Colonic mucosa (tissue), 4 donors: Measurements from ENCODE around the gene BCAM. TPM values are rescaled to one million over a fixed set of nuclear protein-coding genes. Genes with fewer than 3 reads are reported as not detected.
A peak's percentile ranks its signal among the peaks of the same experiment; 100 is the strongest.
"Not testable (repeated sequence)": the region's sequence is repeated elsewhere in the genome, so short reads cannot be mapped to it uniquely, and the experiment has no call there.

Experiments
- DNase-seq: peaks from one replicate; pipeline ENCODE4 v3.0.0-alpha.2; 2020
- H3K27ac ChIP-seq: fragments of 200-600 bp; one replicate; pipeline ENCODE4 v1.8.0; 2021
- H3K27me3 ChIP-seq: fragments of 200-600 bp; one replicate; pipeline ENCODE4 v1.8.0; 2021
- H3K36me3 ChIP-seq: fragments of 200-600 bp; one replicate; pipeline ENCODE4 v1.8.0; 2021
- H3K4me1 ChIP-seq: fragments of 200-600 bp; one replicate; pipeline ENCODE4 v1.8.0; 2021; ENCODE audit warnings: mild to moderate bottlenecking
- H3K4me3 ChIP-seq: fragments of 200-600 bp; one replicate; pipeline ENCODE4 v1.8.0; 2021
- H3K9ac ChIP-seq, 2 donors: one replicate each; pipeline ENCODE4 v1.7.0; 2013; ENCODE audit warnings: control low read depth in 2 of 2, low read depth in 2 of 2, low read length in 2 of 2
- H3K9me3 ChIP-seq: fragments of 200-600 bp; one replicate; pipeline ENCODE4 v1.8.0; 2021
- intact Hi-C: fragments of 100-400 bp; cut with DNase I; formaldehyde crosslinking; loops from one replicate; pipeline ENCODE4 v1.14.1; 2022
- total RNA-seq, 2 donors: library from RNA; stranded (reverse); fragmentation: NEBNext Ultra II Directional in 1 of 2; extraction: Animal tissue kit (Norgen Biotek cat#: 25700) in 1 of 2; gene quantifications; one replicate each; pipeline ENCODE4 v1.2.1, GENCODE V29; 2021
- TF ChIP-seq, protein P1 (sequence below): fragments of 200-600 bp; IDR thresholded peaks from one replicate; pipeline ENCODE4 v1.8.0; 2022; ENCODE audit warnings: antibody characterized with exemption, mild to moderate bottlenecking
- donor health status: healthy.
- donor health status: DM: no; HTN: no; CAD: no.
- donor health status: DM: no; HTN: no; CAD: no.

Gene BCAM
- total RNA-seq, 2 donors from 2014 or later, result 15.1 to 20.7 TPM

GRCh38 chr19:44822177-44822576, 13.3 kb downstream of the BCAM start:
- intact Hi-C loops, result no loop called here
- no peaks in the 10 kb centered on the region for H3K9me3 ChIP-seq
- no peak for DNase-seq
- TF ChIP-seq, protein P1, sequence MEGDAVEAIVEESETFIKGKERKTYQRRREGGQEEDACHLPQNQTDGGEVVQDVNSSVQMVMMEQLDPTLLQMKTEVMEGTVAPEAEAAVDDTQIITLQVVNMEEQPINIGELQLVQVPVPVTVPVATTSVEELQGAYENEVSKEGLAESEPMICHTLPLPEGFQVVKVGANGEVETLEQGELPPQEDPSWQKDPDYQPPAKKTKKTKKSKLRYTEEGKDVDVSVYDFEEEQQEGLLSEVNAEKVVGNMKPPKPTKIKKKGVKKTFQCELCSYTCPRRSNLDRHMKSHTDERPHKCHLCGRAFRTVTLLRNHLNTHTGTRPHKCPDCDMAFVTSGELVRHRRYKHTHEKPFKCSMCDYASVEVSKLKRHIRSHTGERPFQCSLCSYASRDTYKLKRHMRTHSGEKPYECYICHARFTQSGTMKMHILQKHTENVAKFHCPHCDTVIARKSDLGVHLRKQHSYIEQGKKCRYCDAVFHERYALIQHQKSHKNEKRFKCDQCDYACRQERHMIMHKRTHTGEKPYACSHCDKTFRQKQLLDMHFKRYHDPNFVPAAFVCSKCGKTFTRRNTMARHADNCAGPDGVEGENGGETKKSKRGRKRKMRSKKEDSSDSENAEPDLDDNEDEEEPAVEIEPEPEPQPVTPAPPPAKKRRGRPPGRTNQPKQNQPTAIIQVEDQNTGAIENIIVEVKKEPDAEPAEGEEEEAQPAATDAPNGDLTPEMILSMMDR, result no peak
- H3K36me3 ChIP-seq, result no peaks in the 10 kb centered on the region
- H3K4me3 ChIP-seq, result no peak overlapping the region
- H3K9ac ChIP-seq, result no peak overlapping the region
- no peaks in the 10 kb centered on the region for H3K27me3 ChIP-seq
- no peaks in the 10 kb centered on the region for H3K4me1 ChIP-seq
- H3K27ac ChIP-seq, result no peak overlapping the region

GRCh38 chr19:44822670-44823372, 13.9 kb downstream of the BCAM start:
- no peaks in the 10 kb centered on the region for H3K4me1 ChIP-seq
- DNase-seq, result no peak
- H3K27ac ChIP-seq, result no peak overlapping the region
- TF ChIP-seq, protein P1, result no peak
- H3K9me3 ChIP-seq, result no peaks in the 10 kb centered on the region
- intact Hi-C loops, result no loop called here
- no peaks in the 10 kb centered on the region for H3K27me3 ChIP-seq
- no peaks in the 10 kb centered on the region for H3K36me3 ChIP-seq
- H3K9ac ChIP-seq, result peak overlapping the region in 1 of 2 donors; percentile 35
- no peak overlapping the region for H3K4me3 ChIP-seq

GRCh38 chr19:44823373-44823698, 14.4 kb downstream of the BCAM start:
- DNase-seq, result no peak
- Histone ChIP-seq H3K4me1 (no peaks in the 10 kb centered on the region), H3K27ac (no peak overlapping the region), H3K27me3 (no peaks in the 10 kb centered on the region), H3K4me3 (no peak overlapping the region), H3K9ac (no peak overlapping the region), H3K36me3 (no peaks in the 10 kb centered on the region), H3K9me3 (no peaks in the 10 kb centered on the region)
- intact Hi-C loops, result no loop called here
- TF ChIP-seq, protein P1, result no peak

DNA sequence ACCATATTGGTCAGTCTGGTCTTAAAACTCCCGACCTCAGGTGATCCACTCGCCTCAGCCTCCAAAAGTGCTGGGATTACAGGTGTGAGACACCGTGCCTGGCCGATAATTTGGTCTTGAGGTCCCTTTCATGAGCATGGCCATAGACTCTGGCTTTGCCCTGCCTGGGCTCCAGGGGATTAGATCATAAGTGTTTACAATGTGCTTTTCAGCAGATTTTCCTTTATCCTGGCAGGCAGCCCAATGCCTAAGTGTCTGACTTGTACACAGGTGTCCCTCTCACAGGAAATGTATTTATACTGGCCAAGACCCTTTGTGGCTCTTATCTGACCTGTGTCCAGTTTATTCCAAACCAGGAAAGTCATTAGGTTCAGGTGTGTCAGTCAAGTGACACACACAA, 15.9 kb downstream of the BCAM start:
- Histone ChIP-seq H3K4me3 (no peak overlapping the region), H3K27ac (no peak overlapping the region), H3K9ac (no peak overlapping the region), H3K36me3 (no peaks in the 10 kb centered on the region), H3K4me1 (no peaks in the 10 kb centered on the region), H3K27me3 (no peaks in the 10 kb centered on the region), H3K9me3 (no peaks in the 10 kb centered on the region)
- TF ChIP-seq, protein P1, result no peak
- intact Hi-C loops, result no loop called here
- DNase-seq, result no peak

GRCh38 chr19:44832875-44833274, 24.0 kb downstream of the BCAM start:
- H3K9ac ChIP-seq, H3K27me3 ChIP-seq, intact Hi-C loops, DNase-seq, H3K27ac ChIP-seq, H3K9me3 ChIP-seq, H3K4me3 ChIP-seq, H3K36me3 ChIP-seq, H3K4me1 ChIP-seq: not testable (repeated sequence)

DNA sequence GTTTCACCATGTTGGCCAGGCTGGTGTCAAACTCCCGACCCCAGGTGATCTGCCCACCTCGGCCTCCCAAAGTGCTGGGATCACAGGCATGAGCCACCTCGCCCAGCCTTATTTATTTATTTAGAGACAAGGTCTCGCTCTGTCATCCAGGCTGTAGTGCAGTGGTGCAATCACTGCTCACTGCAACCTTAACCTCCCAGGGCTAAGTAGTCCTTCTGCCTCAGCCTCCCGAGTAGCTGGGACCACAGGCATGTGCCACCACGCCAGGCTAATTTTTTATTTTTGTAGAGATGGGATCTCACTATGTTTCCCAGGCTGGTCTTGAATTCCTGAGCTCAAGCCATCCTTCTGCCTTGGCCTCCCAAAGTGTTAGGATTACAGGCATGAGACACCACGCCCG, 25.5 kb downstream of the BCAM start:
- intact Hi-C loops, H3K4me3 ChIP-seq, H3K36me3 ChIP-seq, DNase-seq, H3K27me3 ChIP-seq, H3K9me3 ChIP-seq, H3K27ac ChIP-seq, H3K4me1 ChIP-seq, H3K9ac ChIP-seq: not testable (repeated sequence)
